Retinal pigment epithelial cell (primary cell): ENCODE measurements around the gene PPCDC.
"Not testable (repeated sequence)": the region's sequence is repeated elsewhere in the genome, so short reads cannot be mapped to it uniquely, and the experiment has no call there.

ENCODE experiments used
- DNase-seq: peaks from one replicate; pipeline ENCODE4 v3.0.0-alpha.2; 2010; ENCODE audit warnings: low read depth
- H3K4me3 ChIP-seq: 2 replicates; pipeline ENCODE4 v1.5.1; 2011; ENCODE audit warnings: mild to moderate bottlenecking, low read length, control low read depth, moderate library complexity
- TF ChIP-seq, protein P1 (sequence below): conservative IDR thresholded peaks from 2 replicates; pipeline ENCODE4 v1.5.1; 2011; ENCODE audit warnings: low read depth, low read length, control low read depth, inconsistent platforms

The PPCDC gene

GRCh38 chr15:75091814-75092213, 68.4 kb downstream of the PPCDC start:
- H3K4me3 ChIP-seq = no peak overlapping the region
- DNase-seq = no peak
- TF ChIP-seq, protein P1, sequence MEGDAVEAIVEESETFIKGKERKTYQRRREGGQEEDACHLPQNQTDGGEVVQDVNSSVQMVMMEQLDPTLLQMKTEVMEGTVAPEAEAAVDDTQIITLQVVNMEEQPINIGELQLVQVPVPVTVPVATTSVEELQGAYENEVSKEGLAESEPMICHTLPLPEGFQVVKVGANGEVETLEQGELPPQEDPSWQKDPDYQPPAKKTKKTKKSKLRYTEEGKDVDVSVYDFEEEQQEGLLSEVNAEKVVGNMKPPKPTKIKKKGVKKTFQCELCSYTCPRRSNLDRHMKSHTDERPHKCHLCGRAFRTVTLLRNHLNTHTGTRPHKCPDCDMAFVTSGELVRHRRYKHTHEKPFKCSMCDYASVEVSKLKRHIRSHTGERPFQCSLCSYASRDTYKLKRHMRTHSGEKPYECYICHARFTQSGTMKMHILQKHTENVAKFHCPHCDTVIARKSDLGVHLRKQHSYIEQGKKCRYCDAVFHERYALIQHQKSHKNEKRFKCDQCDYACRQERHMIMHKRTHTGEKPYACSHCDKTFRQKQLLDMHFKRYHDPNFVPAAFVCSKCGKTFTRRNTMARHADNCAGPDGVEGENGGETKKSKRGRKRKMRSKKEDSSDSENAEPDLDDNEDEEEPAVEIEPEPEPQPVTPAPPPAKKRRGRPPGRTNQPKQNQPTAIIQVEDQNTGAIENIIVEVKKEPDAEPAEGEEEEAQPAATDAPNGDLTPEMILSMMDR = no peak

DNA sequence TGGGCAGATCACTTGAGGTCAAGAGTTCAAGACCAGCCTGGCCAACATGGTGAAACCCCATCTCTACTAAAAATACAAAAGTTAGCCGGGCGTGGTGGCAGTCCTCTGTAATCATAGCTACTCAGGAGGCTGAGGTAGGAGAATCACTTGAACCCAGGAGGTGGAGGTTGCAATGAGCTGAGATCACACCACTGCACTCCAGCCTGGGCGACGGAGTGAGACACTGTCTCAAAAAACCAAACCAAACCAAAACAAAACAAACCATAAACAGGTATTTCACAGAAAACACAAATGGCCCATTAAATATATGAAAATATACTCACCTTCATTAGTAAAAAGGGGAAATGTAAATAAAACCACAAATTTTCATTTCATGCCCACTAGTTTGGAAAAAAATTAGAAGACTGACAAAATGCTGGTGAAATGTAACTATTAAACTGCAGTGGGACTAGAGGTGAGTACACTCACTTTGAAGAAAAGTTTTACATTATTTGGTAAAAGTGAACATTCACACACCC, 71.6 kb downstream of the PPCDC start:
- not testable (repeated sequence) for DNase-seq, H3K4me3 ChIP-seq

GRCh38 chr15:75095594-75095993, 72.2 kb downstream of the PPCDC start:
- TF ChIP-seq, protein P1 = no peak
- no peak for DNase-seq
- H3K4me3 ChIP-seq = no peak overlapping the region

- DNase-seq = no peak
- TF ChIP-seq, protein P1 = no peak
These were observed 74.5 kb downstream of the PPCDC start for GRCh38 chr15:75097939-75098338.

GRCh38 chr15:75098404-75098803, 75.0 kb downstream of the PPCDC start:
- H3K4me3 ChIP-seq = no peak overlapping the region
- TF ChIP-seq, protein P1 = no peak
- DNase-seq = no peak

More at GRCh38 chr15:75097939-75098338, 74.5 kb downstream of the PPCDC start:
- no peak overlapping the region for H3K4me3 ChIP-seq
